Stimulated activated CD4-positive, alpha-beta T cell treated with anti-CD3 and anti-CD28 coated beads, TNF-alpha, amount 100 ng/mL, for 48 hours (primary cell): ENCODE results near the gene NOS1AP.
"Not testable (repeated sequence)": the region's sequence is repeated elsewhere in the genome, so short reads cannot be mapped to it uniquely, and the experiment has no call there.

Source experiments
- DNase-seq, 3 donors: peaks; one replicate each; pipeline ENCODE4 v3.0.0-alpha.2; 2020; ENCODE audit warnings: low read depth in 3 of 3

NOS1AP gene

GRCh38 chr1:162192763-162193162 is 123.3 kb downstream of the NOS1AP start:
- DNase-seq = no peak

- no peak for DNase-seq
These were observed 123.7 kb downstream of the NOS1AP start for GRCh38 chr1:162193221-162193620.

- no peak for DNase-seq
These were observed 124.3 kb downstream of the NOS1AP start for GRCh38 chr1:162193815-162194214.

- DNase-seq = no peak
These were observed 126.1 kb downstream of the NOS1AP start for GRCh38 chr1:162195567-162195966.

GRCh38 chr1:162196387-162196786 is 126.9 kb downstream of the NOS1AP start:
- no peak for DNase-seq

GRCh38 chr1:162197041-162197531 is 127.6 kb downstream of the NOS1AP start:
- DNase-seq = no peak

DNA sequence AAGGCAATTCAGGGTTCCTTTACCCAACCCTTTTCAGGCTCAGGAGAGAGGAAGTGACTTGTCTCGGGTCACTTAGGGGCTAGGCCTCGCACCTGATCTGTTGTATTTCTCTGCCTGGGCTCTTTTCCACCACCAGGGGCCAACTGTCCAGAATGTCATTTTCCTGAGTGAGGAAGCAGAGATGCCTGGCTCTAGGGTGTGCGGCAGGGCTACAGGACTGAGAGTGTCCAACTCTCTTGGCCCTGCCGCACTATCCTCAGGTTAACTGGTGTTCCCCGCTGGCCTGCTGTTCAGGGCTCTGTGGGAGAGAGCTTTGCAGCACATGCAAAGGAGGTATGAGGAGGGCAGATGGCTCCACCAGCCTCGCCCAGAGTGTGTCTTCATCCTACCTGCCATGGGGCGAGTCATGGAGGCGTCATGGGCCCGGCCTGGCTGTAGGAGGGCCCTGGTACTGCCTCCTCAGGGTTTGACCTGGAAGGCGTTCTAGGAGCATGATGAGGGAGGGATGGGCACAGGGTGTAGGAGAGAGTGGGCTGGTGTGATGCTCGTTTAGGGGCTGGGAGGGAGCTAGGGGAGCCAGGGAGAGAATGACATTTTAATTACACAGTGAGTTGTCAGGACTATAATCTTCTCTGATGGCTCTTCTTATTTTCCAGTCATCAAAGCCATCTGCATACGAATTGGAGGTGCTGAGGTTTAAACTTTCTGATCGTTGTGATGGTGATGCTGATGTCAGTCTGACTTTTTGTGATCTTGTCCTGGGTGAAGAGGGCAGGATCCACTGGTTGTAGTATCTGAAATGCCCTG is 128.3 kb downstream of the NOS1AP start:
- no peak for DNase-seq

- no peak for DNase-seq
These were observed 130.8 kb downstream of the NOS1AP start for GRCh38 chr1:162200096-162200847.

GRCh38 chr1:162201062-162201461 is 131.6 kb downstream of the NOS1AP start:
- DNase-seq = not testable (repeated sequence)

DNA sequence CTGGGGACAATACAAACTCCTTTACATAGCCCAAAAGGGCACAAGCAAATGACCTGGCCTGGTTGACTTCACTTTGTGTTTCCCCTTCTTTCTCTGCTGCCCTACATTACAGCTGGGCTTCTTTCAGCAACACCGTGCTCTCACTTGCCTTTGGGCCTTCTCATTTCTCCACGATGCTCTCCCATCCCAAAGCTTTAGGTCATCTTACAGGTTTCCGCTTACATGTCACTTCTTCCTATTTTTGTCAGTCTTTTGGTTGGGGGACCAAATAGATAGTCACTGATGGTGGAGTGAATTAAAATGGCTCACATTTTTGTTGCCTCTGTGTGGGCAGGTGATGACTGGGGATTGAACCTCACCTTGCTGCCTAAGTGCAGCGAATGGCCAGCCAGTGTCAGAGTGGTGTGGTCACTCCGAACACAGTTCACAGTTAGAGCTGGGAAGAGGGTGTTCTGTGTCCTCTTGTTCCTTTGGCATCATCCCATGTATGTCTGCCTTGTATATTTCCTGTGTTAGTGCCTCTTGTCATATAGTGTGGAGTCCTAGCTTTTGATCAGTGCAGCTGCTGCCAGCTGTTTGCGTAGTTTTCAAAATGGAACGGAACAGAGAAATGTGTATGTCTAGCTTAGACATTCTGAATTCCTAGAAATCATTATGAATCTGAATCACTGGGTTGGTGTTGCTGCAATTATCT is 134.8 kb downstream of the NOS1AP start:
- no peak for DNase-seq

GRCh38 chr1:162204823-162205155 is 135.3 kb downstream of the NOS1AP start:
- no peak for DNase-seq

DNA sequence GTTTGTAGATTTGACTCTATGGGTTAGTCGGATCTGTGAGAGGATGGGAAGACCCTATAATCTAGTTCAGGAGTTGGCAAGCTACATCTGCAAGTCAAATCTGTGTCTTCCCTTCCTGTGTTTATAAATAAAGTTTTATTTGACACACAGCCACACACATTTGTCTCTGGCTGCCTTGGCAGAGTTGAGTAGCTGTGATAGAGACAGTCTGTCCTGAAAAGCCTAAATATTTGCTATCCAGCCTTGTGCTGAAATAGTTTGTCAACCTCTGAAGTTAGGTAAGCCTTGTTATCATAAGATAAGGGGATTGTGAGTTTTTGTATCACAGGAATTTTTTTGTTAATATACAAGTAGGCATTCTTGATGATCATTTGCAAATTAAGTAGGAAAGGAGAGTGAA is 136.8 kb downstream of the NOS1AP start:
- no peak for DNase-seq

GRCh38 chr1:162206749-162207635 is 137.5 kb downstream of the NOS1AP start:
- no peak for DNase-seq

- DNase-seq = no peak
These were observed 138.4 kb downstream of the NOS1AP start for GRCh38 chr1:162207862-162208261.

GRCh38 chr1:162210196-162210595 is 140.7 kb downstream of the NOS1AP start:
- DNase-seq = no peak

DNA sequence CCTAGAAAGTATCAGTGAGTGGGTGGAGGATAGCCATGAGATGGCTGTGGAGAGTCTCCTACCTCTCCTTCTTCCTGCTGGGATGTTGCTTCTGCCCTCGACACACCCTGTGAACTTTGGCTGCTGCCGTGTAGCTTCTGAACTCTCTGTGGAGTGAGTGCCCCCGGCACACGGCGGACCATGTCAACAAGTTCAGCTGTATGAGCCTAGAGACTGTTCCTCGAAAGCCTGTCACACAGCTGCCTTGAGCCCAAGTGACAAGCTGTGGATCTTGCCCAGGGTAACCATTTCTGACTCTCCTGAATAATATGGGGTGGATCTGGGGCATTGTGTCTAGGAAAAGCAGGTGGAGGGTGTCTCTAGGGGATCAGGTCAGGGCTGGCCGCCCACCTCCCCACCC is 143.2 kb downstream of the NOS1AP start:
- DNase-seq = no peak

DNA sequence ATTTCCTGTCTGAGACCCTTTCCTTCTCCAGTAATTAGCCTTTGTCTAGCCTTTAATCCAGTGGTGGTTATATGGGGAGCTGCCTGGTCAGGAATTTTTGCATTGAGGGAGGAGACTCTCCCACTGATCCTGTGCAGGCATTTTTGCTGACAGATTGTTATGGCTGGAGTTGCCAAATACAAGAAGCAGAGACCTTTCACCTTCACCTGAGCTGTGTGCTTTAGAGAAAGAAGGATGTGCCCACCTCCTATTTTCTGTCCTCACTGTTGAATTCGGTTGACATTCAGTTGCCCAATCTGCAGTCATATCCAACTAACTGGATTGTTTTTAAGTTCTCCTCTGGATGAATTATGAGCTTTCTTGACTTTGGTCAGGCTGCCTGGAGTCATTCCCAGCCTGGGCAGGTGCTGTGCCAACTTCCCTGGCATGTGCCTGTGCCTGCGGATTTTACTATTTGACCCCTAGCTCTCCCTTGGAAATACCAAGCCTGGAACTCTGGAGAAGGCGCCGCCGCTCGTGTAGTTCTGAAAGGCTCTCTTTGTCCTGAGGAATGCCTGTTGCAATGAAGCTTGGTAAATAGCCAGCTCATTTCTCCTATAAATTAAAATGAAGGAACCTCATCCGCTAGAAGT is 143.9 kb downstream of the NOS1AP start:
- no peak for DNase-seq

GRCh38 chr1:162214202-162214601 is 144.7 kb downstream of the NOS1AP start:
- no peak for DNase-seq

DNA sequence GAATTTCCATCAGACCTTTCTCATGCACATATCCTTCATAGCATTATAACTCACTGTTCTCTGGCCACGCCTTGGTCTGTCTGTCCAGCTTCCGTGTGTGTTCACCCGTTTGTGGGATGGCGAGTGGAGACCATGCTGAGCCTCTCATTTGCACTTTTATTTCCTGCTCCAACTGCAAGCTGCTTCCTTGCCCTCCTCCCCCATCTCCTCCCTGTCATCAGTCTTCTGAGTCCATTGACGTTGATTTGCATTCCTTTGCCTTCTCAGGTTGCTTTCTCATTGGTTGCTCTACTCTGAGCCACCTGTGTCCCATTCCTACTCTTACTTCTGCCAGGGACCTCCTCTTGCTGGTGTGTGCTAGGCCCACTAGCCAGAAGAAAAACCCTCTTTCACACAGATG is 146.4 kb downstream of the NOS1AP start:
- DNase-seq = no peak

DNA sequence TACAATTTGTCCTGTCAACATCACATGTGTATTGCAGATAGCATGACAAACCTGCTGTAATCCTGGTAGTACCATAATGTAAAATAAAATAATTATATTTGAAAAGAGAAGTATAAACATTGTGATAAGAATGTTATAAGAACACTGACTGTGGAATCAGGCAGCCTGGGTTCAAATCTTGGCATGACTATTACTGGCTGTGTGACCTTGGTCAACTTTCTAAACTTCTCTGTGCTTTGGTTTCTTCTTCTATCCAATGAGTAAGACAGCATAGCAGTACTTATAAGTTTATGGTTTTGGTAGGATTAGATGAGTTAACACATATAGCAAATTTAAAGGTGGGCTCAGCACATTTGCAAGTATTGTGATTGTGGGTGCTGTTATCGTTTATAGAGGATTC is 147.1 kb downstream of the NOS1AP start:
- no peak for DNase-seq

- DNase-seq = no peak
These were observed 148.2 kb downstream of the NOS1AP start for GRCh38 chr1:162217706-162218105.
